ENCODE measurements around the gene ADAMTS13. TPM values are rescaled to one million over a fixed set of nuclear protein-coding genes. Genes with fewer than 3 reads are reported as not detected.

Gene ADAMTS13
- total and polyA plus RNA-seq, 9 of the 15 experiments (the other 6 are each of a cell fraction or from before 2014, with no cell fraction given) = 0.03 to 0.20 (median 0.04) TPM; not detected in 4

DNA sequence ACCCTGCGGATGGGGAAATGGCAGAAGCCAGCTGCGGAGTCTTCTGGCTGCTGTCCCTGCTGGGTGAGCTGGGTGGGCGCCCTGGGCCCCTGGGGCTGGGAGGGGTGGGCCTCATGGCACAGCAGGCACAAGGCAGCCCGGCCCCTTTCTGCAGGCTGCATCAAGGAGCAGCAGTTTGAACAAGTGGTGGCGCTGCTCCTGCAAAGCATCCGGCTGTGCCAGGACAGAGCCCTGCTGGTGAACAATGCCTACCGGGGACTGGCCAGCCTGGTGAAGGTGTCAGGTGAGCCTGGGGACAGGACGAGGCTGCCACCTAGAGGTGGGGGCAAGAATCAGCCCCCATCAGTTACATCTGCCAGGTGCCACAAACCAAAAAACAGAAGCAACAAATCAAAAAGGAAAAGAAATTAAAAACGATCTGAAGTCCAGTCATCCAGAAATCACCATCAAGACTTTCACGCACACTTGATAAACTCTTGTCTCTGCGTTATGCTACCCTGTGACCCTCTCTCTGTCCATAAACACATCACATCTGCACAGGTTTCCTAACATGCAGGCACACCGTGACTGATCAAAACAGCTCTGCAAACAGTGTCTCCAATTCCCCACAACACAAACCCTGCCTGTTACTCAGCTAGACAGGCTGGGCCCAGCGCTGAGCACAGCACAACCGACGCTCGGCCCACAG lies 18.3 kb upstream of the ADAMTS13 start (continued):
- TF ChIP-seq, protein P1, sequence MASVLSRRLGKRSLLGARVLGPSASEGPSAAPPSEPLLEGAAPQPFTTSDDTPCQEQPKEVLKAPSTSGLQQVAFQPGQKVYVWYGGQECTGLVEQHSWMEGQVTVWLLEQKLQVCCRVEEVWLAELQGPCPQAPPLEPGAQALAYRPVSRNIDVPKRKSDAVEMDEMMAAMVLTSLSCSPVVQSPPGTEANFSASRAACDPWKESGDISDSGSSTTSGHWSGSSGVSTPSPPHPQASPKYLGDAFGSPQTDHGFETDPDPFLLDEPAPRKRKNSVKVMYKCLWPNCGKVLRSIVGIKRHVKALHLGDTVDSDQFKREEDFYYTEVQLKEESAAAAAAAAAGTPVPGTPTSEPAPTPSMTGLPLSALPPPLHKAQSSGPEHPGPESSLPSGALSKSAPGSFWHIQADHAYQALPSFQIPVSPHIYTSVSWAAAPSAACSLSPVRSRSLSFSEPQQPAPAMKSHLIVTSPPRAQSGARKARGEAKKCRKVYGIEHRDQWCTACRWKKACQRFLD (CRISPR knock-in tag; IDR thresholded peaks at IDR 0.05) = no peak
- no peak for TF ChIP-seq ZNF3 (CRISPR knock-in tag; IDR thresholded peaks at IDR 0.05)
- TF ChIP-seq, protein P2, sequence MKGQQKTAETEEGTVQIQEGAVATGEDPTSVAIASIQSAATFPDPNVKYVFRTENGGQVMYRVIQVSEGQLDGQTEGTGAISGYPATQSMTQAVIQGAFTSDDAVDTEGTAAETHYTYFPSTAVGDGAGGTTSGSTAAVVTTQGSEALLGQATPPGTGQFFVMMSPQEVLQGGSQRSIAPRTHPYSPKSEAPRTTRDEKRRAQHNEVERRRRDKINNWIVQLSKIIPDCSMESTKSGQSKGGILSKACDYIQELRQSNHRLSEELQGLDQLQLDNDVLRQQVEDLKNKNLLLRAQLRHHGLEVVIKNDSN (CRISPR knock-in tag; IDR thresholded peaks at IDR 0.05) = no peak
- no peak for TF ChIP-seq SETDB1 (IDR thresholded peaks at IDR 0.05; ENCODE audit: low read length)
- TF ChIP-seq NCOA6 (IDR thresholded peaks at IDR 0.05) = no peak
- no peak for TF ChIP-seq ETV6 (IDR thresholded peaks at IDR 0.05; ENCODE audit: borderline replicate concordance in 1 of 2, low read depth in 2 of 2, low read length in 1 of 2)
- TF ChIP-seq ETV6 (CRISPR knock-in tag; IDR thresholded peaks at IDR 0.05; ENCODE audit: borderline replicate concordance) = no peak
- TF ChIP-seq EZH2 (IDR thresholded peaks at IDR 0.05; ENCODE audit: borderline replicate concordance, low read depth, low read length) = no peak
- no peak for TF ChIP-seq FOSL1 (tag; conservative IDR thresholded peaks at IDR 0.05)
- no peak for TF ChIP-seq SREBF1 (IDR thresholded peaks at IDR 0.05; ENCODE audit: borderline replicate concordance, low read depth, low read length)
- no peak for TF ChIP-seq HEY1 (CRISPR knock-in tag; IDR thresholded peaks at IDR 0.05; ENCODE audit: borderline replicate concordance)
- no peak for TF ChIP-seq ETV5 (CRISPR knock-in tag; IDR thresholded peaks at IDR 0.05; ENCODE audit: low read depth)
